Measurements from ENCODE around the gene ATOH8.

DNA sequence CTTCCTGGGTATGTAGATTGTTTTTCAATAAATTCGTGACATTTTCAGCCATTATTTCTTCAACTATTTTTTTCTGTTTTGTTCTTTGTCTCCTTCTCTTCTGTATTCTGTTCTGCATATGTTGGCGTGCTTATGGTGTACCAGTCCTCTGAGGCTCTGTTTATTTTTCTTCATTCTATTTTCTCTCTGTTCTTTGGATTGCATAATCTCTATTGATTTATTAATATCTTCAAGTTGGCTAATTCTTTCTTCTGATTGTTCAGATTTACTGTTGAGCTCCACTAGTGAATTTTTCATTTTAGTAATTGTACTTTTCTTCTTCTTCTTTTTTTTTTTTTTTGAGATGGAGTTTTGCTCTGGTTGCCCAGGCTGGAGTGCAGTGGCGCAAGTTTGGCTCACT is 49.8 kb upstream of the ATOH8 start:
- TF ChIP-seq, protein P1, sequence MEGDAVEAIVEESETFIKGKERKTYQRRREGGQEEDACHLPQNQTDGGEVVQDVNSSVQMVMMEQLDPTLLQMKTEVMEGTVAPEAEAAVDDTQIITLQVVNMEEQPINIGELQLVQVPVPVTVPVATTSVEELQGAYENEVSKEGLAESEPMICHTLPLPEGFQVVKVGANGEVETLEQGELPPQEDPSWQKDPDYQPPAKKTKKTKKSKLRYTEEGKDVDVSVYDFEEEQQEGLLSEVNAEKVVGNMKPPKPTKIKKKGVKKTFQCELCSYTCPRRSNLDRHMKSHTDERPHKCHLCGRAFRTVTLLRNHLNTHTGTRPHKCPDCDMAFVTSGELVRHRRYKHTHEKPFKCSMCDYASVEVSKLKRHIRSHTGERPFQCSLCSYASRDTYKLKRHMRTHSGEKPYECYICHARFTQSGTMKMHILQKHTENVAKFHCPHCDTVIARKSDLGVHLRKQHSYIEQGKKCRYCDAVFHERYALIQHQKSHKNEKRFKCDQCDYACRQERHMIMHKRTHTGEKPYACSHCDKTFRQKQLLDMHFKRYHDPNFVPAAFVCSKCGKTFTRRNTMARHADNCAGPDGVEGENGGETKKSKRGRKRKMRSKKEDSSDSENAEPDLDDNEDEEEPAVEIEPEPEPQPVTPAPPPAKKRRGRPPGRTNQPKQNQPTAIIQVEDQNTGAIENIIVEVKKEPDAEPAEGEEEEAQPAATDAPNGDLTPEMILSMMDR (optimal IDR thresholded peaks at IDR 0.05 in 1 of 3, IDR thresholded peaks at IDR 0.05 in 1 of 3, conservative IDR thresholded peaks at IDR 0.05 in 1 of 3; ENCODE audit: extremely low read depth in 1 of 3, insufficient read depth in 2 of 3, low read length in 3 of 3) = no peak
- no peak for TF ChIP-seq EZH2 (IDR thresholded peaks at IDR 0.05; ENCODE audit: low read length)
